H1 (cell line): ENCODE results near the gene ASTN2. TPM values are rescaled to one million over a fixed set of nuclear protein-coding genes. Genes with fewer than 3 reads are reported as not detected.

Experiments
- CTCF ChIA-PET: fragments of 300-600 bp; sonication (Branson Sonifier 250); formaldehyde crosslinking; loops from one replicate; lab custom pipeline; 2021; ENCODE audit not compliant: partially characterized antibody; lab: Charles Lee
- POLR2A ChIA-PET: fragments of 300-600 bp; sonication (Branson Sonifier 250); formaldehyde crosslinking; loops from one replicate; lab custom pipeline; 2021; ENCODE audit warnings: inconsistent platforms; ENCODE audit not compliant: partially characterized antibody; lab: Charles Lee
- DNase-seq, 2 experiments: peaks; one replicate each; pipeline versions ENCODE4 v3.0.0 to v3.0.0-alpha.2; 2010 to 2022; ENCODE audit warnings: low spot score in 2 of 2, low read depth in 1 of 2, mixed read lengths in 1 of 2
- FAIRE-seq: peaks from 2 replicates; lab custom pipeline; 2011; peaks lifted over from hg19 to GRCh38; lab: Jason Lieb, UNC
- H2AFZ ChIP-seq: 2 replicates; pipeline ENCODE4 v1.8.1; 2012; ENCODE audit warnings: low read length, inconsistent platforms
- H2AK5ac ChIP-seq: 2 replicates; pipeline ENCODE4 v1.6.1; 2013; ENCODE audit warnings: low read depth, low read length
- H2BK120ac ChIP-seq: replicated peaks from 2 replicates; pipeline ENCODE3; 2013; ENCODE audit warnings: low read depth, low read length, inconsistent platforms
- H2BK12ac ChIP-seq: 2 replicates; pipeline ENCODE4 v1.6.1; 2013; ENCODE audit warnings: low read depth, low read length
- H2BK15ac ChIP-seq: 2 replicates; pipeline ENCODE4 v1.6.1; 2013; ENCODE audit warnings: low read length
- H2BK20ac ChIP-seq: 2 replicates; pipeline ENCODE4 v1.6.1; 2013; ENCODE audit warnings: low read length
- H2BK5ac ChIP-seq: 2 replicates; pipeline ENCODE4 v1.6.1; 2013; ENCODE audit warnings: low read depth, low read length
- H3K14ac ChIP-seq: 2 replicates; pipeline ENCODE4 v1.6.1; 2013; ENCODE audit warnings: inconsistent platforms; ENCODE audit not compliant: insufficient read length
- H3K18ac ChIP-seq: 2 replicates; pipeline ENCODE4 v1.6.1; 2013; ENCODE audit warnings: low read length; ENCODE audit errors: extremely low read depth
- H3K23ac ChIP-seq: 2 replicates; pipeline ENCODE4 v1.6.1; 2013; ENCODE audit warnings: inconsistent platforms; ENCODE audit not compliant: insufficient read length
- H3K23me2 ChIP-seq: 2 replicates; pipeline ENCODE4 v1.6.1; 2013; ENCODE audit warnings: low read depth, low read length
- H3K27ac ChIP-seq: 2 replicates; pipeline ENCODE4 v1.6.1; 2011; ENCODE audit warnings: low read depth, low read length, inconsistent platforms
- H3K27me3 ChIP-seq, 4 experiments: replicated peaks in 1 of 4; 1 replicate in 1 of 4; 2 replicates in 3 of 4; pipeline versions ENCODE4 v1.6.1 to v1.8.1; 2011 to 2013; ENCODE audit warnings: low read length in 3 of 4, mild to moderate bottlenecking in 3 of 4, inconsistent platforms in 2 of 4, mixed read lengths in 2 of 4, moderate library complexity in 1 of 4; ENCODE audit not compliant: control insufficient read depth in 3 of 4, insufficient read depth in 3 of 4; ENCODE audit errors: extremely low read depth in 1 of 4
- H3K36me3 ChIP-seq, 4 experiments: 2 replicates each; pipeline versions ENCODE4 v1.6.1 to v1.8.1; 2011 to 2013; ENCODE audit warnings: mild to moderate bottlenecking in 4 of 4, low read length in 3 of 4, moderate library complexity in 2 of 4, control low read depth in 1 of 4, inconsistent platforms in 1 of 4; ENCODE audit not compliant: insufficient read depth in 4 of 4, control insufficient read depth in 2 of 4
- H3K4ac ChIP-seq: replicated peaks from 2 replicates; pipeline ENCODE3; 2013; ENCODE audit warnings: low read length, low read depth, mixed read lengths, inconsistent platforms; ENCODE audit not compliant: insufficient read length
- H3K4me1 ChIP-seq, 4 experiments: replicated peaks in 1 of 4; 1 replicate in 1 of 4; 2 replicates in 3 of 4; pipeline versions ENCODE4 v1.6.1 to v1.8.1; 2011 to 2013; ENCODE audit warnings: low read length in 3 of 4, inconsistent platforms in 2 of 4, mixed read lengths in 1 of 4; ENCODE audit not compliant: insufficient read depth in 4 of 4, control insufficient read depth in 3 of 4
- H3K4me2 ChIP-seq, 2 experiments: 2 replicates each; pipeline versions ENCODE4 v1.6.1 to v1.8.1; 2011 to 2013; ENCODE audit warnings: low read depth in 2 of 2, low read length in 2 of 2, control low read depth in 1 of 2, inconsistent platforms in 1 of 2, mild to moderate bottlenecking in 1 of 2; ENCODE audit not compliant: insufficient read depth in 1 of 2
- H3K4me3 ChIP-seq, 4 experiments: fragments of 200-600, 300-600 bp in 1 of 4; sonication (generic), shearing (Covaris generic), sonication (Bioruptor Twin) in 1 of 4; 2 replicates each; pipeline versions ENCODE4 v1.5.1 to v1.8.1; 2011 to 2016; ENCODE audit warnings: low read length in 4 of 4, low read depth in 3 of 4, control low read depth in 2 of 4, inconsistent platforms in 2 of 4, mild to moderate bottlenecking in 2 of 4, mixed read lengths in 1 of 4, moderate library complexity in 1 of 4; ENCODE audit not compliant: insufficient read depth in 2 of 4; ENCODE audit errors: extremely low read depth in 1 of 4
- H3K56ac ChIP-seq: replicated peaks from 2 replicates; pipeline ENCODE3; 2013; ENCODE audit warnings: low read depth, mild to moderate bottlenecking, mixed read lengths, low read length, inconsistent platforms; ENCODE audit not compliant: insufficient read length
- H3K79me1 ChIP-seq: 2 replicates; pipeline ENCODE4 v1.6.1; 2013; ENCODE audit warnings: low read depth, low read length, control low read depth
- H3K79me2 ChIP-seq, 2 experiments: 2 replicates each; pipeline versions ENCODE4 v1.6.1 to v1.8.1; 2012 to 2013; ENCODE audit warnings: low read length in 2 of 2, mild to moderate bottlenecking in 2 of 2, inconsistent platforms in 1 of 2; ENCODE audit not compliant: insufficient read depth in 2 of 2, control insufficient read depth in 1 of 2
- H3K9ac ChIP-seq, 4 experiments: replicated peaks in 1 of 4; 1 replicate in 1 of 4; 2 replicates in 3 of 4; pipeline versions ENCODE4 v1.6.1 to v1.8.1; 2011 to 2013; ENCODE audit warnings: low read depth in 3 of 4, low read length in 3 of 4, control low read depth in 2 of 4, mild to moderate bottlenecking in 2 of 4, moderate library complexity in 2 of 4, inconsistent platforms in 1 of 4; ENCODE audit errors: extremely low read depth in 1 of 4
- H3K9me3 ChIP-seq, 2 experiments: 2 replicates each; pipeline versions ENCODE4 v1.6.1 to v1.8.1; 2012 to 2013; ENCODE audit warnings: mild to moderate bottlenecking in 2 of 2, moderate library complexity in 2 of 2, control low read depth in 1 of 2, inconsistent platforms in 1 of 2, low read depth in 1 of 2, low read length in 1 of 2, mixed read lengths in 1 of 2; ENCODE audit not compliant: insufficient read depth in 2 of 2
- H4K20me1 ChIP-seq, 2 experiments: replicated peaks in 1 of 2; 2 replicates each; pipeline versions ENCODE3 to v1.8.1; 2011 to 2013; ENCODE audit warnings: inconsistent platforms in 2 of 2, low read length in 2 of 2, mild to moderate bottlenecking in 1 of 2; ENCODE audit not compliant: insufficient read depth in 2 of 2, control insufficient read depth in 1 of 2
- H4K5ac ChIP-seq: 2 replicates; pipeline ENCODE4 v1.6.1; 2013; ENCODE audit warnings: low read length, low read depth, mixed read lengths, inconsistent platforms; ENCODE audit not compliant: insufficient read length
- H4K8ac ChIP-seq: 2 replicates; pipeline ENCODE4 v1.8.0; 2013; ENCODE audit warnings: mild to moderate bottlenecking, moderate library complexity, low read length, inconsistent platforms; ENCODE audit not compliant: insufficient read depth; ENCODE audit errors: extremely low read depth
- H4K91ac ChIP-seq: replicated peaks from 2 replicates; pipeline ENCODE3; 2013; ENCODE audit warnings: low read length, mixed read lengths, inconsistent platforms; ENCODE audit not compliant: insufficient read length
- CTBP2 ChIP-seq: IDR thresholded peaks from 2 replicates; pipeline ENCODE4 v1.7.0; 2011; ENCODE audit warnings: borderline replicate concordance, mild to moderate bottlenecking, moderate library complexity, mixed read lengths, low read length; ENCODE audit not compliant: insufficient read depth, insufficient read length
- FOSL1 ChIP-seq: IDR thresholded peaks from 2 replicates; pipeline ENCODE4 v1.6.1; 2011; ENCODE audit warnings: mild to moderate bottlenecking, low read depth, low read length, moderate library complexity; ENCODE audit not compliant: insufficient read depth
- KDM4A ChIP-seq: IDR thresholded peaks from one replicate; pipeline ENCODE4 v1.7.1; 2012; ENCODE audit warnings: low read depth, mild to moderate bottlenecking, moderate library complexity, low read length, inconsistent platforms; ENCODE audit not compliant: severe bottlenecking
- SAP30 ChIP-seq: fragments of 300-600 bp; sonication (generic); IDR thresholded peaks from 2 replicates; pipeline ENCODE4 v1.7.1; 2012; ENCODE audit warnings: low read length, moderate library complexity, mild to moderate bottlenecking, inconsistent platforms; ENCODE audit not compliant: insufficient read depth, insufficient replicate concordance
- SP2 ChIP-seq: IDR thresholded peaks from 2 replicates; pipeline ENCODE4 v1.6.1; 2012; ENCODE audit warnings: mild to moderate bottlenecking, low read length, inconsistent platforms
- WGBS, 2 experiments: shearing (Covaris generic) in 1 of 2; methylation state at CpG; one replicate each; pipeline versions ENCODE4 v1.1.6 to v1.1.7; 2013 to 2015; ENCODE audit warnings: low lambda C conversion rate in 2 of 2, mixed read lengths in 2 of 2, inconsistent platforms in 1 of 2, low coverage in 1 of 2, missing lambda C conversion rate in 1 of 2; ENCODE audit not compliant: insufficient replicate concordance in 2 of 2, insufficient coverage in 1 of 2, insufficient read length in 1 of 2; ENCODE audit errors: extremely low coverage in 1 of 2, missing lambda C conversion rate in 1 of 2; 5-methylcytosine and 5-hydroxymethylcytosine counted together
- polyA plus RNA-seq, 7 experiments: library from polyadenylated mRNA; depleted of rRNA in 3 of 7; stranded (reverse) in 5 of 7; unstranded in 2 of 7; fragments of >200 nt in 5 of 7; fragments of 200-250 nt in 2 of 7; gene quantifications; 1 replicate in 5 of 7; 2 replicates in 1 of 7; 4 replicates in 1 of 7; pipeline versions ENCODE4 v1.2.1 to v1.2.3, GENCODE V29; 2011 to 2013; ENCODE audit warnings: missing spikeins in 2 of 7, mixed read lengths in 2 of 7
- total RNA-seq: library from RNA; stranded (reverse); fragmentation: NEBNext Ultra II Directional; extraction: Animal tissue kit (Norgen Biotek cat#: 25700); gene quantifications from 2 replicates; pipeline ENCODE4 v1.2.1, GENCODE V29; 2021
- TF ChIP-seq, protein P1 (sequence below): IDR thresholded peaks from 2 replicates; pipeline ENCODE4 v1.6.1; 2012; ENCODE audit warnings: inconsistent platforms

Gene ASTN2
- total and polyA plus RNA-seq, 2 of the 8 experiments (the other 6 are each of a cell fraction or from before 2014, with no cell fraction given), result 8.2 to 13.7 TPM

DNA sequence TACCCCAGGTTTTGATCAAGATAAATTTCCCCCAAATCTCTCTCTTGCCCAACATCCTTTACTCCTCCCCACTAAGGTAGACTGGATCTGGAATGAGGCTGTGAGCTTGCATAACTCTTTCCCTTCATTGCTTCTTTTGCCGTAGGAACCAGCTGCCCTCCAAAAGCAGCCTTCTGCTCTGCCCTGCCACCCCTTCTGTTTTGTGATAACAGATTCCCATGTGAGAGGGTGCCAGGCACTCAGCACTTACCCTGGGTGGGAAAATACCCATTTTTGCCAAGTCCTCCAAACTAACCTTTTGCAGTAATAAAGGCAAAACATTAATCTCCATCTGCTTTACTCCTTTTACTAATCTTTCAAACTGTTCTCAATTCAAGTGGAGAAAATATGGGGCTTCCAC, 182.6 kb downstream of the ASTN2 start:
- Histone ChIP-seq H3K27me3 (no peaks in the 10 kb centered on the region), H3K56ac (no peak overlapping the region)

More for the DNA sequence above, 182.6 kb downstream of the ASTN2 start:
- Histone ChIP-seq H2AK5ac (no peak overlapping the region), H2BK5ac (no peak overlapping the region), H3K36me3 (no peaks in the 10 kb centered on the region), H3K9ac (no peak overlapping the region), H2BK12ac (no peak overlapping the region), H4K91ac (no peak overlapping the region), H3K79me2 (no peaks in the 10 kb centered on the region), H4K5ac (no peak overlapping the region), H2BK15ac (no peak overlapping the region), H3K4me2 (no peak overlapping the region), H3K14ac (no peak overlapping the region), H4K8ac (no peak overlapping the region), H3K23me2 (peaks cover under 1% of the 10 kb centered on the region; the same call in 1 of the 2 replicates), H3K79me1 (no peaks in the 10 kb centered on the region), H2BK20ac (no peak overlapping the region), H2BK120ac (no peak overlapping the region), H3K4me1 (no peaks in the 10 kb centered on the region), H3K4ac (no peak overlapping the region), H3K4me3 (no peak overlapping the region), H2AFZ (no peak overlapping the region), H4K20me1 (no peaks in the 10 kb centered on the region), H3K9me3 (no peaks in the 10 kb centered on the region), H3K27ac (no peak overlapping the region), H3K23ac (no peak overlapping the region), H3K18ac (no peak overlapping the region)
- 100% methylated on average over 1 of the region's 1 CpG; no CpG with 5 or more reads in 1 of the 2 experiments for WGBS, 2 experiments
- no peak for FAIRE-seq
- CTCF ChIA-PET, result interaction anchor here (0.7 to 12.3 kb wide), 5 partner anchors 10 to 162 kb away, joined by 3 to 87 read pairs (median 4); no protein-coding TSS in a partner anchor
- no peak for DNase-seq
- POLR2A ChIA-PET, result no interaction called here
- TF ChIP-seq CTBP2 (no peak), SP2 (no peak), KDM4A (no peak), SAP30 (no peak), FOSL1 (no peak)
- TF ChIP-seq, protein P1, sequence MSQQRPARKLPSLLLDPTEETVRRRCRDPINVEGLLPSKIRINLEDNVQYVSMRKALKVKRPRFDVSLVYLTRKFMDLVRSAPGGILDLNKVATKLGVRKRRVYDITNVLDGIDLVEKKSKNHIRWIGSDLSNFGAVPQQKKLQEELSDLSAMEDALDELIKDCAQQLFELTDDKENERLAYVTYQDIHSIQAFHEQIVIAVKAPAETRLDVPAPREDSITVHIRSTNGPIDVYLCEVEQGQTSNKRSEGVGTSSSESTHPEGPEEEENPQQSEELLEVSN, result no peak
